Osteocyte (in vitro differentiated cells): ENCODE results near the gene SLC16A10. TPM values are rescaled to one million over a fixed set of nuclear protein-coding genes. Genes with fewer than 3 reads are reported as not detected.

Source experiments
- DNase-seq: peaks from one replicate; pipeline ENCODE4 v3.0.0; 2021; ENCODE audit warnings: mixed read lengths; ENCODE audit not compliant: unreplicated experiment; ENCODE audit errors: extremely low spot score
- H3K27ac Mint-ChIP-seq: one replicate; pipeline ENCODE4 v1.8.0; 2021; ENCODE audit warnings: mild to moderate bottlenecking, mixed read lengths; ENCODE audit not compliant: unreplicated experiment
- H3K27me3 Mint-ChIP-seq: one replicate; pipeline ENCODE4 v1.8.0; 2021; ENCODE audit warnings: mixed read lengths; ENCODE audit not compliant: unreplicated experiment
- H3K36me3 Mint-ChIP-seq: one replicate; pipeline ENCODE4 v1.8.0; 2021; ENCODE audit warnings: mixed read lengths; ENCODE audit not compliant: unreplicated experiment
- H3K4me1 Mint-ChIP-seq: one replicate; pipeline ENCODE4 v1.8.0; 2021; ENCODE audit warnings: mixed read lengths; ENCODE audit not compliant: unreplicated experiment
- H3K4me3 Mint-ChIP-seq: one replicate; pipeline ENCODE4 v1.8.0; 2021; ENCODE audit warnings: mild to moderate bottlenecking, moderate library complexity, mixed read lengths; ENCODE audit not compliant: unreplicated experiment
- H3K9me3 Mint-ChIP-seq: one replicate; pipeline ENCODE4 v1.8.0; 2021; ENCODE audit warnings: mixed read lengths; ENCODE audit not compliant: unreplicated experiment
- CTCF ChIP-seq: fragments of 200-600 bp; sonication (generic); IDR thresholded peaks from 2 replicates; pipeline ENCODE4 v1.5.0; 2021; ENCODE audit warnings: antibody characterized with exemption, mild to moderate bottlenecking, moderate library complexity
- total RNA-seq: library from RNA; stranded (reverse); gene quantifications from 2 replicates; pipeline ENCODE4 v1.2.1, GENCODE V29; 2021

SLC16A10 gene
- total RNA-seq, 1 donor from 2014 or later, result not detected

DNA sequence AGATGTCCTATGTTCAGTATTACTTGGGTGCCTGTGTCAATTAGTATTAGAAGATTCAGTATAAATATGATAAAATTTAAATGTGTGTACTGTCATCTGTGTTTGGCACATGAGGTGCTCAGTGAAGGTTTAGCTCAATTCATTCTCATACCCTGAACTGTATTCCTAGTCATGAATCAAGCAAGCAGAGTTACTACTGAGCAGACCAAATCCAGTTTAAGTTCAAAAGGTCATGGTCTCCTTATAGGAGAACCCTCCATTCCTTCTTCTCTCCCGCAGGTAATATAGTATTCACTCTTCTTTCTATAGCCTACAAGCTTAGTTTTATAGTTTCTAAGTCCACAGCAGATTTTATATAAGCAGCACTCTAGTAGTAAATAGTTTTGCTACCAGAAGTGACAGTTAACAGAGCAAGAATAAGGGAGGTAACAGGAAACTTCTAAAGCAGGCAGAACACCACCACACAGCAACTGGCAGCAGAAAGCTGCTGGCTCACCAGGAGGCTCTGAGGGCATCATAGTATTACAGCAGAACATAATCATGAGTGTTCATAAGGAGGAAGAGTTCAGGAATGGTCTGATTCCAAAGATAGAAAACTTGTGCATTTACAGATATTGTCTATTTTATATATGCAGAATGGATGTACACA, 133.2 kb downstream of the SLC16A10 start:
- H3K4me3 Mint-ChIP-seq, result no peak overlapping the region
- no peak for DNase-seq
- no peak overlapping the region for H3K27ac Mint-ChIP-seq
- TF ChIP-seq CTCF, result no peak
- no peaks in the 10 kb centered on the region for H3K36me3 Mint-ChIP-seq
- no peaks in the 10 kb centered on the region for H3K4me1 Mint-ChIP-seq
- H3K9me3 Mint-ChIP-seq, result no peaks in the 10 kb centered on the region
- H3K27me3 Mint-ChIP-seq, result peaks cover 34% of the 10 kb centered on the region

- Mint-ChIP-seq H3K27me3 (peaks cover 37% of the 10 kb centered on the region), H3K9me3 (no peaks in the 10 kb centered on the region), H3K4me1 (no peaks in the 10 kb centered on the region), H3K4me3 (no peak overlapping the region), H3K27ac (no peak overlapping the region), H3K36me3 (no peaks in the 10 kb centered on the region)
- TF ChIP-seq CTCF, result no peak
- DNase-seq, result no peak
Measured at GRCh38 chr6:111221804-111222203, 134.5 kb downstream of the SLC16A10 start.

- Mint-ChIP-seq H3K27me3 (peaks cover 37% of the 10 kb centered on the region), H3K4me1 (peaks cover under 1% of the 10 kb centered on the region), H3K36me3 (no peaks in the 10 kb centered on the region), H3K27ac (no peak overlapping the region), H3K4me3 (no peak overlapping the region), H3K9me3 (no peaks in the 10 kb centered on the region)
- no peak for DNase-seq
- TF ChIP-seq CTCF, result no peak
Measured at GRCh38 chr6:111222341-111222740, 135.0 kb downstream of the SLC16A10 start.

DNA sequence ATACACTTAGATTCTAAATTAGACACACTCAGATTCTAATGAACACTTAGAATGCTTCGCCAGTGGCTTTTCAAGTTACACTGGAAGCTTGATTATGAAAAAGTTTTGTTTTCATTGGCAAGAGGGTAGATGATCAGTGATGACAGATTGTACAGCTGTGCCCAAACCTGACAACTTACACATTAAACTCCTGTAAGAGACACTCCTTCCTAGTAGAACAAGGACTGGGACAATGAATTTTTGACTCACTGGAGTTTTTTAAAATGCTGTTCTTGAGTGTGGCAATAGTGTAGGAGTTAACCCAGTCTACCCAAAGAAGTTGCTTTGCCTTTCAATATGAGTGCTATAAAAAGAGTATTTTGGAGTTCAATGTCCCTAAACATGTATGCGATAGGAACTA, 140.8 kb downstream of the SLC16A10 start:
- Mint-ChIP-seq H3K4me3 (no peak overlapping the region), H3K4me1 (peaks cover 20% of the 10 kb centered on the region), H3K27ac (no peak overlapping the region), H3K27me3 (peaks cover 10% of the 10 kb centered on the region), H3K36me3 (no peaks in the 10 kb centered on the region), H3K9me3 (no peaks in the 10 kb centered on the region)
- DNase-seq, result no peak
- TF ChIP-seq CTCF, result no peak

GRCh38 chr6:111230351-111231089, 143.2 kb downstream of the SLC16A10 start:
- no peaks in the 10 kb centered on the region for H3K36me3 Mint-ChIP-seq
- H3K4me1 Mint-ChIP-seq, result peaks cover 20% of the 10 kb centered on the region
- H3K27me3 Mint-ChIP-seq, result peaks cover 3% of the 10 kb centered on the region
- no peak overlapping the region for H3K4me3 Mint-ChIP-seq
- DNase-seq, result no peak
- no peaks in the 10 kb centered on the region for H3K9me3 Mint-ChIP-seq
- no peak overlapping the region for H3K27ac Mint-ChIP-seq
- no peak for TF ChIP-seq CTCF
